Fibroblast of skin of left biceps (primary cell): ENCODE results near the gene DOCK2.
"Not testable (repeated sequence)": the region's sequence is repeated elsewhere in the genome, so short reads cannot be mapped to it uniquely, and the experiment has no call there.

ENCODE experiments used
- DNase-seq, 2 experiments: peaks; one replicate each; pipeline ENCODE4 v3.0.0-alpha.2; 2013; ENCODE audit warnings: low read depth in 2 of 2

The DOCK2 gene

GRCh38 chr5:169789417-169789940 is 152.4 kb downstream of the DOCK2 start:
- DNase-seq: no peak

DNA sequence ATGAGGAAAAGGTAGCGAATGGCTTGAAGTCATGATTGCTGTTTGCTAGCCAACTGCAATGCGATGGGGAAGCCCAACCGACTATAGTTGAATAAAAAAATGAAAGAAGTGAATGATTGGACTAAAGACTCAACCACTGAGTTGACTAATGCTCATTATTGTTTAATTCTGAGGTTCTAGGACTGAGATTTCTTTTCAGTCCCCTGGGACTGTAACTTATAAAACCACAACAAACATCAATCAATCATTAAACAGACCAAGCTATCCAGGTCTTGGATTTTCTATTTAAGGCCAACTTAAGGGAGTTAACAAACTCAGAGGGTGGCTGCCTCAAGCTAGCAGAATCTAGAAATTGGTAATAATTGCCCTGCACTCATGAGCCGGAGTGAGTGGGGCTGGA is 154.2 kb downstream of the DOCK2 start:
- DNase-seq: no peak

DNA sequence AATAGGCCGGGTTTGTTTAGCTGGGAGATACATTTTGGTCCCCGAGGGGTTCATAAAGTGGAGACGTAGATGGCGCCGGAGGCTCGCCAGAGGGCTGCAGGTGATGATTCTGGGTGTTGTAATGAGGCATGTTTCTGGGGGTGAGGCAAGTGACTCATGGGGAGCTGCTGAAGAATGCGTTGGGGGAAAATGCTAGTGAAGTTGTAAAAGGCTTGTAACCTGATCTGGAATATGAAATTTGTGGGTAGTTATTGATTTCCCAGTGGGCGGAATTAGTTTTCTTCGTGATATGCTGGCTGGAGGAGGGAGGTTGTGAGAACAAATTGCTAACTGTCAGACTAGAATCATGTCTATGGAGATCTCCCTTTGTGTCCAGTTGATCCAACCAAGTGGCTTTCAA is 158.3 kb downstream of the DOCK2 start:
- DNase-seq: no peak

DNA sequence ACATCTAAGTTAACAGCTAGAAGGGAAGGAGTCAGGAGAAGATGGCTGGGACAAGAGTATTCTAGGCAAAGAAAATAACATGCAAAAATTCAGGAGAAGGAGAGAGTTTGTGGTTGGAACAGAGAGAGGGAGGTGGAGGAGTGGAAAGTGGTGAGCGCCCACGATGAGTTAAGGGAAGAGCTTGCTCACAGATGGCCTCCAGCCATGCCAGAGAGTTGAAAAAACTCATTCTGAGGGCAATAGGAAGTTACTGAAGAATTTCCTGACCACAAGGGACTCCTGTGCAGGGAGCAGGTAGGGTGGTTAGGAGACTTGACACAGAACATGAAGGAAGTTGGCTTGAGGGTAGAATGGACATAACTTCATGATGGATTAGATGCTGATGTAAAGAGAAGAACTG is 159.7 kb downstream of the DOCK2 start:
- no peak for DNase-seq

GRCh38 chr5:169797577-169797976 is 160.5 kb downstream of the DOCK2 start:
- no peak for DNase-seq

DNA sequence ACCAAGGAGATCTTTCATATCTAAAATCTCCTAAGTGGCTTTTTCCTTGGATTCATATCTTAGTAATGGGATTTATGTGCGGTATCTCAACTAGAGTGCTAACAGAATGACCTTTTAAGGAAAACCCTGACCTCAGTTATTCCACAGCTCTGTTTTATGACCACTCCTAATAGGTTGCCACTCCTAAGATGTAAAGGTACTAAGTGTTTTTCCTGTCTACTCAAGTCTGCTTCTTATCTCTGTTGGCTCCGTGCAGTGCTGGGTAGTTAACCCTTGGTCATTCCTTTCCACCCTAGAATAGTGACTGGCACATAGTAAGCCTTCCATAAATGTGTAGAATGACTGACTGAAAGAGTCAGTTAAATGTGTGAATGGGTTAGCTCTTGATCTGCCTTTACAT is 161.4 kb downstream of the DOCK2 start:
- DNase-seq: no peak

- DNase-seq: no peak
Observed at GRCh38 chr5:169798906-169799660, 162.0 kb downstream of the DOCK2 start.

- DNase-seq: no peak
Observed at GRCh38 chr5:169801324-169801777, 164.3 kb downstream of the DOCK2 start.

DNA sequence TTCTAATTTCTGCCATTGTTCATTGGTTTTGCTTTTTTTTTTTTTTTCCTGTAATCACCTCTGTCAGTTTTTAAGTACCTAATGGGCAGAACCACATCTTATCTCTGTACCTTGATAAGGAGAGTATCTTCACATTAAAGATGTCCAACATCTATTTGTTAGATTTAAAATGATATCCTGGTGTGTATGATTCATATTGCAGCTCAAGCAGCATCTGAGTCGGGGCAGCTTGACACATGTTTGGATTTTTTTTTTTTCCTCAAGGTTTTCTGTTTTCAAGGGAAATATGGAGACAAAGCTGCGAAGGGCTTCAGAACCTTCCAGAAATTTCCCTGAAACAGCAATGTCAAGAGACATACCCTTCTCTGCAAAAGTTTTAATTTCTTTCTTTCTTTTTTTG is 164.7 kb downstream of the DOCK2 start:
- no peak for DNase-seq

- peak; percentile 97 for DNase-seq
Observed at GRCh38 chr5:169803077-169803981, 166.3 kb downstream of the DOCK2 start.

DNA sequence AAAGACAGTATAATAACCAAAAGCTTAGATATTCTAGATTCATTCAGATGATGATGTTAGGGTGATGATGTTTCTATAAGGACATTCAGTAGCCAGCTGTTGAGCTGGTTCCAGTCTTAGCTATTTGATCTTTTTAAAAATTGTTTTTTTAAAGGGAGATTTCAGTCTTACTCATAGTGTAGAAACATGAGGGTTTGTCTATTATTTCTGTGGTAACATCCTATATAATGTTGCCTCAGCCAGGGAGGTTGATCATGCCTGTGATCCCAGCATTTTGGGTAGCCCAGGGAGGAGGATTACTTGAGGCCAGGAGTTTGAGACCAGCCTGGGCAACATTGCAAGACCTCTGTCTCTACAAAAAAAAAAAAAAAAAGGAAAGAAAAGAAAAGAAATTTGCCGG is 167.8 kb downstream of the DOCK2 start:
- peak; percentile 58 to 60 for DNase-seq

DNA sequence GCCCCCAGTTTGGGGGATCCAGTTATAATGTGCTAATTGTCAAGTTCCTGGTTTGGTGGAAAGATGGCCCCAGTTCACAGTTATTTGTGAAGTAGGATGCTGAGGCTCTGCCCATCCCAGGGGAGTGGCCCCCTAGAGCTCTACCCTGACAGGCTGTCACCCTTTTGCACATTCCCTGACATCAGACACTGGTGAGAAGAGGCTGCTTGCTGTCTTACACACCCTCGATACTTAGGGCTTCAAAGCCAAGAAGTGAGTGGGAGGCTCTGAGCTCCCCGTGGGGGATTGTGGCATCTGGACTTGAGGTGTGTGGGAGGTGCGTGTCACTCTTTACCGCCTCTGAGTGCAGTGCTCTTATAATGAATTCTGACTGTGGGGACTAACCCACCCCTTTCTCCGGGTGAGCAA is 168.5 kb downstream of the DOCK2 start:
- no peak for DNase-seq

- no peak for DNase-seq
Observed at GRCh38 chr5:169805937-169806700, 169.0 kb downstream of the DOCK2 start.

GRCh38 chr5:169808118-169808581 is 171.1 kb downstream of the DOCK2 start:
- no peak for DNase-seq

GRCh38 chr5:169808880-169809279 is 171.8 kb downstream of the DOCK2 start:
- not testable (repeated sequence) for DNase-seq

DNA sequence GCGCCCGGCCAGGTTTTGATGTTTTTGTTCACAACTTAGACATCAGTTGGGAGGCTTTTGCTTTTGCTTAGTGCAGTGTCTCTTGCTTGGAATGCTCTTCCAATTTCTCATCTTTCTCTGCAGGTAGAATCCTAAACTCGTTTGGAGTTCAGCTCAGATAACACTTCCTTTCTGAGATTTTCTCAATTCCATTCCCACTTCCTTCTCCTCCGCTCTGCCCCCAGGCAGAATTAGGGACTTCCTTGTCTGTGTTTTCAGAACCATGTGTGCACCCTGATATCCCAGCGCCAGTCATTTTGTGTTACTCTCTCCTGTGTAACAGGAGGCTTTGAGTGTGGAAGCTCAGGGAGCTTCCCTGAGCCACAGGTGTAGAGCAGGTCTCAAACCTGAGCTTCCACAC is 172.2 kb downstream of the DOCK2 start:
- DNase-seq: no peak

- no peak for DNase-seq
Observed at GRCh38 chr5:169810524-169810923, 173.4 kb downstream of the DOCK2 start.

DNA sequence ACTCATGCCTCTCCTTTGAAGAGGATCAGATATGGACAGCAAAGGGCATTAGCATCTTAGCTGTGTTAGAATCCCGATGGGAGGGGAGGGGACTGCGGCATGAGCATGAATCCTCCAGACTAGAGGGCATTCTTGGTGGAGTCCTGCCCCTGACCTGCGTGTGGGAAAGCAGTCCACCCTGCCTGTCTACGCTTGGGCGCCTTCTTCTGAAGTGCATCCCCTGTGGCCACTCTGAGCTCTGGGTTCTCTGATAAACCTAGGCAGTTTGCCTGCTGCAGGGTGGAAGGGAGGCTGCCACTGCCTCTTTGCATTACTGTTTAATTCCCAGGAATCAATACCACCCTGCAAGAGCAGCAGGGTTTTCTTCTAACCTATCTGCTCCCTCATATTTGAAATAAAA is 173.9 kb downstream of the DOCK2 start:
- DNase-seq: no peak

- no peak for DNase-seq
Observed at GRCh38 chr5:169811680-169812079, 174.6 kb downstream of the DOCK2 start.

- no peak for DNase-seq
Observed at GRCh38 chr5:169812786-169813185, 175.7 kb downstream of the DOCK2 start.

- DNase-seq: no peak
Observed at GRCh38 chr5:169814045-169814444, 177.0 kb downstream of the DOCK2 start.

- no peak for DNase-seq
Observed at GRCh38 chr5:169814522-169814921, 177.4 kb downstream of the DOCK2 start.
